ENCODE results near the gene ZBTB7C.

The ZBTB7C gene

GRCh38 chr18:48390641-48391040 is 18.5 kb downstream of the ZBTB7C start:
- no peak for DNase-seq (ENCODE audit: low read depth, low spot score)

GRCh38 chr18:48388478-48388877 is 20.7 kb downstream of the ZBTB7C start:
- DNase-seq (ENCODE audit: low read depth, low spot score), result no peak

GRCh38 chr18:48387300-48387699 is 21.9 kb downstream of the ZBTB7C start:
- DNase-seq (ENCODE audit: low read depth, low spot score), result no peak

GRCh38 chr18:48385596-48385995 is 23.6 kb downstream of the ZBTB7C start:
- DNase-seq (ENCODE audit: low read depth, low spot score), result no peak

GRCh38 chr18:48376934-48377333 is 32.2 kb downstream of the ZBTB7C start:
- no peak for DNase-seq (ENCODE audit: low read depth, low spot score)

- DNase-seq (ENCODE audit: low read depth, low spot score), result no peak
Measured at GRCh38 chr18:48376406-48376805, 32.8 kb downstream of the ZBTB7C start.

GRCh38 chr18:48375150-48375800 is 33.9 kb downstream of the ZBTB7C start:
- DNase-seq (ENCODE audit: low read depth, low spot score), result no peak

GRCh38 chr18:48374423-48375149 is 34.6 kb downstream of the ZBTB7C start:
- no peak for DNase-seq (ENCODE audit: low read depth, low spot score)

- no peak for DNase-seq (ENCODE audit: low read depth, low spot score)
Measured at GRCh38 chr18:48371854-48372602, 37.2 kb downstream of the ZBTB7C start.

GRCh38 chr18:48367557-48367956 is 41.6 kb downstream of the ZBTB7C start:
- no peak for DNase-seq (ENCODE audit: low read depth, low spot score)

GRCh38 chr18:48365965-48366364 is 43.2 kb downstream of the ZBTB7C start:
- no peak for DNase-seq (ENCODE audit: low read depth, low spot score)

- DNase-seq (ENCODE audit: low read depth, low spot score), result no peak
Measured at GRCh38 chr18:48364146-48364545, 45.0 kb downstream of the ZBTB7C start.

- no peak for DNase-seq (ENCODE audit: low read depth, low spot score)
Measured at GRCh38 chr18:48363175-48363574, 46.0 kb downstream of the ZBTB7C start.

GRCh38 chr18:48361801-48362200 is 47.4 kb downstream of the ZBTB7C start:
- no peak for DNase-seq (ENCODE audit: low read depth, low spot score)

GRCh38 chr18:48360376-48361021 is 48.7 kb downstream of the ZBTB7C start:
- DNase-seq (ENCODE audit: low read depth, low spot score), result no peak

- no peak for DNase-seq (ENCODE audit: low read depth, low spot score)
Measured at GRCh38 chr18:48359626-48360025, 49.6 kb downstream of the ZBTB7C start.

GRCh38 chr18:48358868-48359267 is 50.3 kb downstream of the ZBTB7C start:
- DNase-seq (ENCODE audit: low read depth, low spot score), result no peak

- no peak for DNase-seq (ENCODE audit: low read depth, low spot score)
Measured at GRCh38 chr18:48356909-48357631, 52.1 kb downstream of the ZBTB7C start.

- no peak for DNase-seq (ENCODE audit: low read depth, low spot score)
Measured at GRCh38 chr18:48356151-48356745, 52.9 kb downstream of the ZBTB7C start.

- no peak for DNase-seq (ENCODE audit: low read depth, low spot score)
Measured at GRCh38 chr18:48355276-48356115, 53.7 kb downstream of the ZBTB7C start.

All from activated CD4-positive, CD25-positive, alpha-beta regulatory T cell treated with anti-CD3 and anti-CD28 coated beads, Interleukin-2, amount 50 U/mL, for 16 hours (primary cell).